Fibroblast of lung (primary cell): ENCODE data around the gene ZNF831.

Source experiments
- EZH2 ChIP-seq: IDR thresholded peaks from 2 replicates; pipeline ENCODE4 v1.5.1; 2012; ENCODE audit warnings: low read length, control low read depth, mild to moderate bottlenecking; ENCODE audit errors: missing control alignments
- TF ChIP-seq, protein P1 (sequence below), 2 donors: IDR thresholded peaks in 1 of 2; conservative IDR thresholded peaks in 1 of 2; 1 replicate in 1 of 2; 2 replicates in 1 of 2; pipeline ENCODE4 v1.5.1; 2011 to 2012; ENCODE audit warnings: low read length in 2 of 2, control low read depth in 1 of 2, inconsistent platforms in 1 of 2, low read depth in 1 of 2, mild to moderate bottlenecking in 1 of 2

DNA sequence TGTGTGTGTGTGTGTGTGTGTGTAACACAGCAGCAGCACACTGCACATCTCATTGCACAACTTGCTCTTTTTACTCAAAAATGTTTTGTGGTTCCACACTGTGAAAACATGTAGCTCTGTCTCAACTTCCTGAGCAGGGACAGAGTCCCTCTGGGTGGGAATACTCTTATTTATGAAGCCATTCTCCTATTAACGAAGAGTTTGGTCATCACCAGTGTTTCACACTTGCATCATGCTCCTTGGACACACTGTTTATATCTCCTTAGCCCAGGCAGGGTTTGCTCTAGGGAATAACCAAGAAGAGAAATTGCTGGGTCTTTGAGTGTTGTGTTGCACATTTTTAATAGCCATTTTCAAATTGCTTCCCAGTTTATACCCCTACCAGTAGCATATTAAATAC, 53.6 kb downstream of the ZNF831 start:
- TF ChIP-seq, protein P1, sequence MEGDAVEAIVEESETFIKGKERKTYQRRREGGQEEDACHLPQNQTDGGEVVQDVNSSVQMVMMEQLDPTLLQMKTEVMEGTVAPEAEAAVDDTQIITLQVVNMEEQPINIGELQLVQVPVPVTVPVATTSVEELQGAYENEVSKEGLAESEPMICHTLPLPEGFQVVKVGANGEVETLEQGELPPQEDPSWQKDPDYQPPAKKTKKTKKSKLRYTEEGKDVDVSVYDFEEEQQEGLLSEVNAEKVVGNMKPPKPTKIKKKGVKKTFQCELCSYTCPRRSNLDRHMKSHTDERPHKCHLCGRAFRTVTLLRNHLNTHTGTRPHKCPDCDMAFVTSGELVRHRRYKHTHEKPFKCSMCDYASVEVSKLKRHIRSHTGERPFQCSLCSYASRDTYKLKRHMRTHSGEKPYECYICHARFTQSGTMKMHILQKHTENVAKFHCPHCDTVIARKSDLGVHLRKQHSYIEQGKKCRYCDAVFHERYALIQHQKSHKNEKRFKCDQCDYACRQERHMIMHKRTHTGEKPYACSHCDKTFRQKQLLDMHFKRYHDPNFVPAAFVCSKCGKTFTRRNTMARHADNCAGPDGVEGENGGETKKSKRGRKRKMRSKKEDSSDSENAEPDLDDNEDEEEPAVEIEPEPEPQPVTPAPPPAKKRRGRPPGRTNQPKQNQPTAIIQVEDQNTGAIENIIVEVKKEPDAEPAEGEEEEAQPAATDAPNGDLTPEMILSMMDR (conservative IDR thresholded peaks at IDR 0.05 in 1 of 2, IDR thresholded peaks at IDR 0.05 in 1 of 2; ENCODE audit: low read depth in 1 of 2, low read length in 2 of 2), result no peak
- no peak for TF ChIP-seq EZH2
